GM12864 (cell line): ENCODE data around the gene STAG2.

Experiments
- DNase-seq: peaks from one replicate; pipeline ENCODE4 v3.0.0-alpha.2; 2011; ENCODE audit warnings: low read depth
- H3K4me3 ChIP-seq: 2 replicates; pipeline ENCODE4 v1.5.1; 2011; ENCODE audit warnings: mild to moderate bottlenecking, low read depth, low read length, control low read depth
- CTCF ChIP-seq: IDR thresholded peaks from 2 replicates; pipeline ENCODE4 v1.5.1; 2011; ENCODE audit warnings: low read depth, mild to moderate bottlenecking, moderate library complexity, low read length, control low read depth, inconsistent platforms; ENCODE audit errors: missing control alignments

STAG2 gene

GRCh38 chrX:124010157-124010556 lies 48.7 kb downstream of the STAG2 start:
- no peak overlapping the region for H3K4me3 ChIP-seq
- no peak for DNase-seq
- no peak for TF ChIP-seq CTCF

- H3K4me3 ChIP-seq: no peak overlapping the region
- no peak for DNase-seq
- TF ChIP-seq CTCF: no peak
Measured at GRCh38 chrX:124010566-124010965, 49.1 kb downstream of the STAG2 start.

- DNase-seq: no peak
- no peak overlapping the region for H3K4me3 ChIP-seq
- no peak for TF ChIP-seq CTCF
Measured at GRCh38 chrX:124015721-124016120, 54.2 kb downstream of the STAG2 start.

GRCh38 chrX:124016825-124017224 lies 55.3 kb downstream of the STAG2 start:
- H3K4me3 ChIP-seq: no peak overlapping the region
- no peak for DNase-seq
- no peak for TF ChIP-seq CTCF

GRCh38 chrX:124018023-124018422 lies 56.5 kb downstream of the STAG2 start:
- H3K4me3 ChIP-seq: no peak overlapping the region
- DNase-seq: no peak
- TF ChIP-seq CTCF: no peak

GRCh38 chrX:124023838-124024238 lies 62.3 kb downstream of the STAG2 start:
- no peak overlapping the region for H3K4me3 ChIP-seq
- DNase-seq: no peak
- TF ChIP-seq CTCF: no peak

GRCh38 chrX:124026529-124026928 lies 65.0 kb downstream of the STAG2 start:
- DNase-seq: no peak
- TF ChIP-seq CTCF: no peak
- H3K4me3 ChIP-seq: no peak overlapping the region
